Measurements from ENCODE around the gene PAGE2.
A peak's percentile ranks its signal among the peaks of the same experiment; 100 is the strongest.
"Not testable (repeated sequence)": the region's sequence is repeated elsewhere in the genome, so short reads cannot be mapped to it uniquely, and the experiment has no call there.

The PAGE2 gene

GRCh38 chrX:55088795-55089489, at the start of gene PAGE2:
Gene PAGE2 (plus strand): TSS chrX:55089018. CDS start chrX:55090021, 1,003 bp downstream.
- no peak for DNase-seq

GRCh38 chrX:55039471-55039870, 49.3 kb upstream of the PAGE2 start:
- no peak for DNase-seq

GRCh38 chrX:55041514-55041913, 47.3 kb upstream of the PAGE2 start:
- DNase-seq, result no peak

- not testable (repeated sequence) for DNase-seq
Observed at GRCh38 chrX:55050599-55050998, 38.2 kb upstream of the PAGE2 start.

GRCh38 chrX:55056820-55057674, 31.8 kb upstream of the PAGE2 start:
- DNase-seq, result peak in 4 of 51 donors; percentile 1 to 14 (median 2)

- DNase-seq, result peak in 12 of 51 donors; percentile 0 to 48 (median 0)
Observed at GRCh38 chrX:55057675-55058249, 31.1 kb upstream of the PAGE2 start.

- not testable (repeated sequence) for DNase-seq
Observed at GRCh38 chrX:55067180-55067579, 21.6 kb upstream of the PAGE2 start.

- no peak for DNase-seq
Observed at GRCh38 chrX:55072286-55072685, 16.5 kb upstream of the PAGE2 start.

- DNase-seq, result no peak
Observed at GRCh38 chrX:55074851-55075467, 13.9 kb upstream of the PAGE2 start, which contains the start of gene PAGE2B. Gene PAGE2B (plus strand): TSS chrX:55075030. CDS start chrX:55076042, 1,012 bp downstream.

GRCh38 chrX:55098691-55099090, 9.9 kb downstream of the PAGE2 start:
- DNase-seq, result no peak

GRCh38 chrX:55099162-55099561, 10.3 kb downstream of the PAGE2 start:
- no peak for DNase-seq

GRCh38 chrX:55102754-55103153, 13.9 kb downstream of the PAGE2 start:
- DNase-seq, result no peak

GRCh38 chrX:55107262-55107661, 18.4 kb downstream of the PAGE2 start:
- DNase-seq, result no peak

- DNase-seq, result no peak
Observed at GRCh38 chrX:55107911-55108310, 19.1 kb downstream of the PAGE2 start.

GRCh38 chrX:55109306-55109705, 20.5 kb downstream of the PAGE2 start:
- no peak for DNase-seq

GRCh38 chrX:55111578-55112254, 22.9 kb downstream of the PAGE2 start:
- no peak for DNase-seq

- DNase-seq, result not testable (repeated sequence)
Observed at GRCh38 chrX:55116589-55116988, 27.8 kb downstream of the PAGE2 start.

GRCh38 chrX:55118574-55118973, 29.8 kb downstream of the PAGE2 start:
- no peak for DNase-seq

GRCh38 chrX:55119271-55119670, 30.5 kb downstream of the PAGE2 start:
- DNase-seq, result no peak

- DNase-seq, result no peak
Observed at GRCh38 chrX:55119712-55120111, 30.9 kb downstream of the PAGE2 start.

GRCh38 chrX:55120761-55121358, 32.0 kb downstream of the PAGE2 start:
- DNase-seq, result no peak
